ENCODE measurements around the gene VHLL. TPM values are rescaled to one million over a fixed set of nuclear protein-coding genes. Genes with fewer than 3 reads are reported as not detected.

The VHLL gene
- total RNA-seq, 1 experiment from 2014 or later = not detected

GRCh38 chr1:156257711-156258110 lies 41.4 kb downstream of the VHLL start:
- Histone ChIP-seq H3K79me2 (ENCODE audit: insufficient read depth, low read length) (no peaks in the 10 kb centered on the region), H3K9me3 (ENCODE audit: control insufficient read depth, low read depth, low read length) (no peaks in the 10 kb centered on the region), H2BK5ac (ENCODE audit: insufficient read length, low read length) (no peak overlapping the region), H3K27me3 (ENCODE audit: insufficient read depth, low read length) (no peaks in the 10 kb centered on the region), H3T11ph (ENCODE audit: low read length) (no peak overlapping the region), H4K8ac (replicated peaks; ENCODE audit: insufficient read length, low read depth, low read length) (no peak overlapping the region), H3K4me2 (ENCODE audit: insufficient read depth, insufficient read length, low read length) (no peak overlapping the region), H3K23ac (ENCODE audit: insufficient read length, low read depth, low read length) (no peak overlapping the region), H3K4me1 (ENCODE audit: insufficient read depth, low read length) (no peaks in the 10 kb centered on the region), H2BK15ac (ENCODE audit: low read depth, low read length) (no peak overlapping the region), H3K56ac (ENCODE audit: insufficient read length, low read depth, low read length) (no peak overlapping the region), H3K27ac (ENCODE audit: insufficient read length, low read depth, low read length) (no peak overlapping the region), H2BK12ac (ENCODE audit: insufficient read length, low read depth, low read length) (no peak overlapping the region), H2BK20ac (ENCODE audit: low read depth, low read length, poor library complexity, severe bottlenecking) (no peak overlapping the region), H2AFZ (ENCODE audit: low read length) (no peak overlapping the region), H2BK120ac (ENCODE audit: low read depth, low read length, poor library complexity, severe bottlenecking) (no peak overlapping the region), H2AK5ac (ENCODE audit: insufficient read length, low read length) (no peak overlapping the region), H3K9ac (ENCODE audit: extremely low read depth, insufficient read length, low read length) (no peak overlapping the region), H4K5ac (ENCODE audit: insufficient read length, low read depth, low read length) (no peak overlapping the region), H3K79me1 (ENCODE audit: insufficient read depth, low read depth, low read length, poor library complexity, severe bottlenecking) (no peaks in the 10 kb centered on the region), H3K18ac (ENCODE audit: insufficient read length, low read depth, low read length) (no peak overlapping the region), H3K14ac (ENCODE audit: insufficient read depth, low read length) (no peak overlapping the region), H4K91ac (ENCODE audit: insufficient read length, low read depth, low read length) (no peak overlapping the region), H4K20me1 (ENCODE audit: control insufficient read depth, insufficient read depth, insufficient read length) (no peaks in the 10 kb centered on the region), H3K4ac (ENCODE audit: low read depth, low read length) (no peak overlapping the region), H3K23me2 (ENCODE audit: insufficient read length, low read depth, low read length, poor library complexity, severe bottlenecking) (no peaks in the 10 kb centered on the region)
- no peak overlapping the region for H3K27ac Mint-ChIP-seq
- no peaks in the 10 kb centered on the region for H3K4me1 Mint-ChIP-seq
- no peaks in the 10 kb centered on the region for H3K27me3 Mint-ChIP-seq (ENCODE audit: low read depth)
- WGBS (ENCODE audit: extremely low coverage, insufficient read length, low lambda C conversion rate) = no CpG with 5 or more reads among the region's 2 CpGs
- no peak overlapping the region for H3K4me3 Mint-ChIP-seq
- H3K9me3 Mint-ChIP-seq = no peaks in the 10 kb centered on the region
- TF ChIP-seq, protein P1, sequence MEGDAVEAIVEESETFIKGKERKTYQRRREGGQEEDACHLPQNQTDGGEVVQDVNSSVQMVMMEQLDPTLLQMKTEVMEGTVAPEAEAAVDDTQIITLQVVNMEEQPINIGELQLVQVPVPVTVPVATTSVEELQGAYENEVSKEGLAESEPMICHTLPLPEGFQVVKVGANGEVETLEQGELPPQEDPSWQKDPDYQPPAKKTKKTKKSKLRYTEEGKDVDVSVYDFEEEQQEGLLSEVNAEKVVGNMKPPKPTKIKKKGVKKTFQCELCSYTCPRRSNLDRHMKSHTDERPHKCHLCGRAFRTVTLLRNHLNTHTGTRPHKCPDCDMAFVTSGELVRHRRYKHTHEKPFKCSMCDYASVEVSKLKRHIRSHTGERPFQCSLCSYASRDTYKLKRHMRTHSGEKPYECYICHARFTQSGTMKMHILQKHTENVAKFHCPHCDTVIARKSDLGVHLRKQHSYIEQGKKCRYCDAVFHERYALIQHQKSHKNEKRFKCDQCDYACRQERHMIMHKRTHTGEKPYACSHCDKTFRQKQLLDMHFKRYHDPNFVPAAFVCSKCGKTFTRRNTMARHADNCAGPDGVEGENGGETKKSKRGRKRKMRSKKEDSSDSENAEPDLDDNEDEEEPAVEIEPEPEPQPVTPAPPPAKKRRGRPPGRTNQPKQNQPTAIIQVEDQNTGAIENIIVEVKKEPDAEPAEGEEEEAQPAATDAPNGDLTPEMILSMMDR (conservative IDR thresholded peaks at IDR 0.05) = no peak
- H3K36me3 Mint-ChIP-seq (ENCODE audit: insufficient read depth in 1 of 3, low read depth in 3 of 3) = peaks cover 49 to 85% (median 74%) of the 10 kb centered on the region in 3 experiments
- DNase-seq = no peak
